Body of pancreas (tissue), 4 donors: ENCODE results near the gene SNX5.

ENCODE experiments used
- CTCF ChIP-seq, 7 experiments: fragments of 450-650 bp in 4 of 7; fragments of 200-600 bp in 3 of 7; sonication (generic) in 3 of 7; IDR thresholded peaks; one replicate each; pipeline ENCODE4 v1.5.1; 2016 to 2019; ENCODE audit warnings: antibody characterized with exemption in 7 of 7
- POLR2A ChIP-seq, 3 donors: fragments of 450-650 bp; IDR thresholded peaks; one replicate each; pipeline ENCODE4 v1.6.1; 2016; ENCODE audit warnings: antibody characterized with exemption in 3 of 3, mild to moderate bottlenecking in 2 of 3

GRCh38 chr20:17957505-17958363 lies 10.9 kb downstream of the SNX5 start:
- TF ChIP-seq CTCF (IDR thresholded peaks at IDR 0.05) (no peak), POLR2A (IDR thresholded peaks at IDR 0.05) (no peak)
